Hepatocyte (in vitro differentiated cells): Measurements from ENCODE around the gene OLIG2. TPM values are rescaled to one million over a fixed set of nuclear protein-coding genes. Genes with fewer than 3 reads are reported as not detected.

Experiments used
- DNase-seq: peaks from one replicate; pipeline ENCODE4 v3.0.0-alpha.2; 2016; ENCODE audit warnings: low spot score
- H2AFZ ChIP-seq: fragments of 200-600 bp; sonication (generic); 2 replicates; pipeline ENCODE4 v1.6.0; 2016; ENCODE audit warnings: antibody characterized with exemption, mild to moderate bottlenecking
- H3K27ac ChIP-seq: fragments of 200-600 bp; sonication (generic); 2 replicates; pipeline ENCODE4 v1.5.1; 2016; ENCODE audit warnings: mild to moderate bottlenecking
- H3K27me3 ChIP-seq: fragments of 200-600 bp; sonication (generic); 2 replicates; pipeline ENCODE4 v1.6.1; 2016
- H3K36me3 ChIP-seq: fragments of 200-600 bp; sonication (generic); replicated peaks from 2 replicates; pipeline ENCODE4 v1.5.1; 2016; ENCODE audit warnings: low read depth; ENCODE audit not compliant: insufficient read depth
- H3K4me1 ChIP-seq: fragments of 200-600 bp; sonication (generic); 2 replicates; pipeline ENCODE4 v1.5.1; 2016; ENCODE audit warnings: mild to moderate bottlenecking, moderate library complexity; ENCODE audit not compliant: insufficient read depth
- H3K4me2 ChIP-seq: fragments of 200-600 bp; sonication (generic); 2 replicates; pipeline ENCODE4 v1.6.0; 2016
- H3K4me3 ChIP-seq: fragments of 200-600 bp; sonication (generic); 2 replicates; pipeline ENCODE4 v1.5.1; 2016; ENCODE audit warnings: mild to moderate bottlenecking
- H3K79me2 ChIP-seq: fragments of 200-600 bp; sonication (generic); 2 replicates; pipeline ENCODE4 v1.6.0; 2017; ENCODE audit warnings: mild to moderate bottlenecking
- H3K9me2 ChIP-seq: fragments of 200-600 bp; sonication (generic); replicated peaks from 2 replicates; pipeline ENCODE4 v1.6.0; 2017; ENCODE audit warnings: mild to moderate bottlenecking; ENCODE audit not compliant: insufficient read depth
- H3K9me3 ChIP-seq: fragments of 200-600 bp; sonication (generic); 2 replicates; pipeline ENCODE4 v1.5.1; 2016; ENCODE audit warnings: low read depth, mild to moderate bottlenecking
- H4K20me1 ChIP-seq: fragments of 200-600 bp; sonication (generic); 2 replicates; pipeline ENCODE4 v1.6.0; 2016; ENCODE audit warnings: mild to moderate bottlenecking; ENCODE audit not compliant: insufficient read depth, poor library complexity, severe bottlenecking
- EZH2 ChIP-seq: fragments of 200-600 bp; sonication (generic); IDR thresholded peaks from 2 replicates; pipeline ENCODE4 v1.6.1; 2016; ENCODE audit warnings: antibody characterized with exemption, mild to moderate bottlenecking, borderline replicate concordance
- EZH2phosphoT487 ChIP-seq: fragments of 200-600 bp; sonication (generic); IDR thresholded peaks from one replicate; pipeline ENCODE4 v1.6.1; 2018; ENCODE audit warnings: antibody characterized with exemption, mild to moderate bottlenecking, low read depth, moderate library complexity; ENCODE audit not compliant: unreplicated experiment, severe bottlenecking
- WGBS: methylation state at CpG from one replicate; pipeline ENCODE4 v1.1.6; 2016; ENCODE audit warnings: low lambda C conversion rate; ENCODE audit errors: missing lambda C conversion rate; 5-methylcytosine and 5-hydroxymethylcytosine counted together
- polyA plus RNA-seq: library from polyadenylated mRNA; unstranded; fragments of >200 nt; fragmentation: Nextera tagmentation; extraction: Ambion mirVana; gene quantifications from 2 replicates; pipeline ENCODE4 v1.2.1, GENCODE V29; 2016
- total RNA-seq: library from RNA; depleted of rRNA; stranded (reverse); fragments of >200 nt; gene quantifications from 2 replicates; pipeline ENCODE4 v1.2.3, GENCODE V29; 2014
- TF ChIP-seq, protein P1 (sequence below): fragments of 200-600 bp; sonication (generic); IDR thresholded peaks from 2 replicates; pipeline ENCODE4 v1.5.1; 2016; ENCODE audit warnings: antibody characterized with exemption, mild to moderate bottlenecking; ENCODE audit not compliant: poor library complexity

OLIG2 gene
- total and polyA plus RNA-seq, 2 experiments from 2014 or later = not detected

DNA sequence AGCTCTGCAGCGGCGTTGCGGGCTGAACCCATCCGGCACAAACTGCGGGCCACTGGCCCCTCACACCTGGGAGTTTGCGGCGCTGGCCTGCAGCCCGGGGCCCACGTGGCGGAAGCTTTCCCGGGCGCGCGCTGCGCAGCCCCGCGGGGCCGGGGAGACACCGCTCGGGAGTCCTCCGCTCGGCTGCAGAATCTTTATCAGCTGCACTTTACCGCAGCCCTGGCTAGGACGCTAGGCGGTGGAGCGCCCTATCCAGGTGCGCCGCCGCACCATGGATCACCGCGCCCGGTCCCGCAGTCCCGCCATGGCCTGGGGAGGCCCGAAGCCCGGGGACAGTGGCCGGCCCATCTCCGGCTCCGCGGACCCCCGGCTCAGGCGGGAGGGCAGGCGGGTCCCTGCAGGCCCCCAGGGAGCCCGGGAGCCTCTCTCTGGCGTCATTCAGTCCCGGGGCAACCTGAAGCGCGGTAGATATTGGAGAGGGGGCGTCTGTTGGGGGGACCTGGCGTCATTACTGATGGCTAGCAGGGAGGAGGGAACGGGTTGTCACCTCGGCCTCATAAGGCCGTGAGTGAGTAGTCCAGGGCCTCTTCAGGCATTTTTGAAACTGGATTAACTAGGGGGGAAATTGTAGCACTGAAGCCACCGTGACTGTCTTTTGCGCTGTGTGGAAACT is 5.7 kb upstream of the OLIG2 start:
- Histone ChIP-seq H3K27ac (no peak overlapping the region), H3K79me2 (no peaks in the 10 kb centered on the region), H3K27me3 (peaks cover 99% of the 10 kb centered on the region), H4K20me1 (no peaks in the 10 kb centered on the region), H3K9me3 (no peaks in the 10 kb centered on the region), H3K4me2 (peak overlapping the region; percentile 80), H3K9me2 (no peaks in the 10 kb centered on the region), H3K4me3 (no peak overlapping the region), H3K36me3 (no peaks in the 10 kb centered on the region), H3K4me1 (peaks cover 9% of the 10 kb centered on the region), H2AFZ (no peak overlapping the region)
- 3% methylated on average over 39 of the region's 55 CpGs for WGBS
- TF ChIP-seq EZH2 = peak; percentile 96
- no peak for TF ChIP-seq EZH2phosphoT487
- DNase-seq = no peak

DNA sequence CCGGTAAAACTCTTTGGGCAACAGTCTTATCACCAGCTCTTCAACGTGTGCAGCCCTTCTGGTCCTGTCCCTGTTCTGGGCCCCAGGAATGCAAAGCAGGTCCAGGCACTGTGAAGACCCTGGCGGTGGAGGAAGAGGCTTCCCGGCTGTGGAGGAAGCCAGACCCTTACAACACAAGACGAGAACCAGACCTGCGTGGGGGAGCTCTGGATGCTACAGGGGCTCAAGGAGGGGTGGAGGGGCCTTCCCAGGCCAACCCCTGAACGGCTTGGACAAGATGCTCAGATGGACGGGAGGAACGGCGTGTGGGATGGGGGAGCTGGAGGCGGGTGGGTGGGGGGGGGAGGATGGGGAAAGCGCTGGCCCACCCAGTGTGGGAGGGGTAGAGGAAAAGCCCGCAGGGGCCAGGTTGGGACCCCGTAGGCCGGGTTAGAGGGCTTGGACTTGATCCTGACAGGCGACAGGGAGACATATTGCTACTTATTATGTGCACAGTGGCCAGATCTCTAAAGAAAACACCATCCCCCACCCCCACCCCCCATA is 5.1 kb upstream of the OLIG2 start:
- no peak overlapping the region for H2AFZ ChIP-seq
- TF ChIP-seq, protein P1, sequence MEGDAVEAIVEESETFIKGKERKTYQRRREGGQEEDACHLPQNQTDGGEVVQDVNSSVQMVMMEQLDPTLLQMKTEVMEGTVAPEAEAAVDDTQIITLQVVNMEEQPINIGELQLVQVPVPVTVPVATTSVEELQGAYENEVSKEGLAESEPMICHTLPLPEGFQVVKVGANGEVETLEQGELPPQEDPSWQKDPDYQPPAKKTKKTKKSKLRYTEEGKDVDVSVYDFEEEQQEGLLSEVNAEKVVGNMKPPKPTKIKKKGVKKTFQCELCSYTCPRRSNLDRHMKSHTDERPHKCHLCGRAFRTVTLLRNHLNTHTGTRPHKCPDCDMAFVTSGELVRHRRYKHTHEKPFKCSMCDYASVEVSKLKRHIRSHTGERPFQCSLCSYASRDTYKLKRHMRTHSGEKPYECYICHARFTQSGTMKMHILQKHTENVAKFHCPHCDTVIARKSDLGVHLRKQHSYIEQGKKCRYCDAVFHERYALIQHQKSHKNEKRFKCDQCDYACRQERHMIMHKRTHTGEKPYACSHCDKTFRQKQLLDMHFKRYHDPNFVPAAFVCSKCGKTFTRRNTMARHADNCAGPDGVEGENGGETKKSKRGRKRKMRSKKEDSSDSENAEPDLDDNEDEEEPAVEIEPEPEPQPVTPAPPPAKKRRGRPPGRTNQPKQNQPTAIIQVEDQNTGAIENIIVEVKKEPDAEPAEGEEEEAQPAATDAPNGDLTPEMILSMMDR = no peak
- TF ChIP-seq EZH2 = no peak
- TF ChIP-seq EZH2phosphoT487 = no peak
- no peak for DNase-seq
- H3K4me2 ChIP-seq = peak overlapping the region; percentile 80
- no peaks in the 10 kb centered on the region for H4K20me1 ChIP-seq
- H3K4me3 ChIP-seq = no peak overlapping the region
- no peaks in the 10 kb centered on the region for H3K36me3 ChIP-seq
- no peaks in the 10 kb centered on the region for H3K79me2 ChIP-seq
- WGBS = 26% methylated on average over 11 of the region's 16 CpGs
- H3K27ac ChIP-seq = no peak overlapping the region
- no peaks in the 10 kb centered on the region for H3K9me3 ChIP-seq
- peaks cover 9% of the 10 kb centered on the region for H3K4me1 ChIP-seq
- no peaks in the 10 kb centered on the region for H3K9me2 ChIP-seq
- peaks cover 99% of the 10 kb centered on the region for H3K27me3 ChIP-seq

DNA sequence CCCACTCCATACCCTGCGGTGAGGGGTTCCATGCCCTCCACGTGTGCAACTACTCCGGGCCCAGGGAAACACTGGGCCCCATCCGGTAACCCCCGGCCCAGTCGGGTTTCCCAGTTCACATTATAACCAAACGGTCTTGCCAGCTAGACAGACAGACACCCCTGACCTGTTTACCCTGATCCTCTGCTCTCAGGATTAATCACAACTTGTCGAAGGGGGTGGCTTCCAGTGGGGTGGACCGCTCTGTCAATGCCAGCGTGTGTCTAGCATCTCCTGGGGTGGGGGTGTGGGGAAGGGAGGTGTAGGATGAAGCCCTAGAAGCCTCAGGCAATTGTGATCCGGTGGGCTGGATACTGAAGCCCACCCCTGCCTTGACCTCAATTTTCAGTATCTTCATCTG is 4.6 kb upstream of the OLIG2 start:
- TF ChIP-seq EZH2 (no peak), EZH2phosphoT487 (no peak)
- TF ChIP-seq, protein P1 = no peak
- H3K27me3 ChIP-seq = peaks cover 99% of the 10 kb centered on the region
- no peak for DNase-seq
- H3K36me3 ChIP-seq = no peaks in the 10 kb centered on the region
- H3K4me3 ChIP-seq = no peak overlapping the region
- no peak overlapping the region for H2AFZ ChIP-seq
- peaks cover 9% of the 10 kb centered on the region for H3K4me1 ChIP-seq
- H3K79me2 ChIP-seq = no peaks in the 10 kb centered on the region
- 61% methylated on average over 11 of the region's 11 CpGs for WGBS
- H3K9me2 ChIP-seq = no peaks in the 10 kb centered on the region
- no peak overlapping the region for H3K4me2 ChIP-seq
- H3K9me3 ChIP-seq = no peaks in the 10 kb centered on the region
- H4K20me1 ChIP-seq = no peaks in the 10 kb centered on the region
- H3K27ac ChIP-seq = no peak overlapping the region

DNA sequence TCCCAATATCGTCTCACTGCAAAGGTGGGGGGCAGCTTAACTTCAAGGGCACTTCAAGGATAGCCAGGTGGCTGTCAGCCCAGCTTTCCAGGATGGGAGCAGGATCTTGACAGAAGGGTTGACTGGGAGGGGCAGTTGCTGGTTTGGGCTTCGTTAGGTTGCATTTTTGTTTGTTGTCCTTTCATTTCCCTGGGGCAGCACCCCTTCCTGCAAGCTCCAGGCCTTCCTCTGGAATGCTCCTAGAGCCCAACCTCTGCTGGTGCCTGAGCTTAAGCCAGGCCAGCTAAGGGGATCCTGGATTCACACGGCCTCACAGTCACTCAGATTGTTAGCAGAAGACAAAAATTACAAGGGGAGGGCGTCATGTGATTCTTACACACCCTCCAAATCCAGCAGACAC is 4.1 kb upstream of the OLIG2 start:
- no peak overlapping the region for H3K27ac ChIP-seq
- no peak overlapping the region for H3K4me3 ChIP-seq

More for the DNA sequence above, 4.1 kb upstream of the OLIG2 start:
- WGBS = 33% methylated on average over 4 of the region's 4 CpGs
- Histone ChIP-seq H3K27me3 (peaks cover 99% of the 10 kb centered on the region), H3K4me2 (no peak overlapping the region), H4K20me1 (no peaks in the 10 kb centered on the region), H2AFZ (no peak overlapping the region), H3K9me3 (no peaks in the 10 kb centered on the region), H3K36me3 (no peaks in the 10 kb centered on the region), H3K4me1 (peaks cover 9% of the 10 kb centered on the region), H3K9me2 (no peaks in the 10 kb centered on the region), H3K79me2 (no peaks in the 10 kb centered on the region)
- DNase-seq = no peak
- TF ChIP-seq, protein P1 = no peak
- TF ChIP-seq EZH2 (no peak), EZH2phosphoT487 (no peak)
